OCI-LY1 (cell line): ENCODE data around the gene ELOVL1.

ENCODE experiments used
- H2AFZ ChIP-seq: fragments of 200-600 bp; sonication (generic), shearing (Covaris generic); 2 replicates; pipeline ENCODE4 v1.6.0; 2014; ENCODE audit warnings: antibody characterized with exemption, mild to moderate bottlenecking, low read length
- H3F3A ChIP-seq: fragments of 200-600 bp; sonication (generic), shearing (Covaris generic); 2 replicates; pipeline ENCODE4 v1.6.0; 2014; ENCODE audit warnings: mild to moderate bottlenecking, antibody characterized with exemption, low read length, moderate library complexity; ENCODE audit not compliant: insufficient read depth
- H3K27ac ChIP-seq: fragments of 200-600 bp; sonication (generic); 2 replicates; pipeline ENCODE4 v1.5.1; 2014; ENCODE audit warnings: low read length, mixed run types, mild to moderate bottlenecking, low read depth; ENCODE audit not compliant: poor library complexity, severe bottlenecking
- H3K27me3 ChIP-seq: fragments of 200-600 bp; sonication (generic); 2 replicates; pipeline ENCODE4 v1.6.0; 2014; ENCODE audit warnings: antibody characterized with exemption, mild to moderate bottlenecking, low read length, moderate library complexity; ENCODE audit not compliant: insufficient read depth
- H3K36me3 ChIP-seq: fragments of 200-600 bp; sonication (generic); 2 replicates; pipeline ENCODE4 v1.6.1; 2014; ENCODE audit warnings: mild to moderate bottlenecking, antibody characterized with exemption, low read length, moderate library complexity, mixed read lengths; ENCODE audit not compliant: insufficient read depth
- H3K4me1 ChIP-seq: fragments of 200-600 bp; sonication (generic); 2 replicates; pipeline ENCODE4 v1.5.1; 2014; ENCODE audit warnings: mild to moderate bottlenecking, low read length, moderate library complexity; ENCODE audit not compliant: insufficient read depth, severe bottlenecking
- H3K4me2 ChIP-seq: fragments of 200-600 bp; sonication (generic), shearing (Covaris generic); 2 replicates; pipeline ENCODE4 v1.6.1; 2014; ENCODE audit warnings: low read length
- H3K4me3 ChIP-seq: fragments of 200-600 bp; sonication (generic); 2 replicates; pipeline ENCODE4 v1.5.1; 2014; ENCODE audit warnings: low read length, low read depth, mild to moderate bottlenecking, mixed read lengths; ENCODE audit not compliant: poor library complexity, severe bottlenecking
- H3K79me2 ChIP-seq: fragments of 200-600 bp; shearing (Covaris generic); 2 replicates; pipeline ENCODE4 v1.6.1; 2016; ENCODE audit warnings: mixed run types, low read length, mixed read lengths; ENCODE audit not compliant: insufficient read depth
- H3K9ac ChIP-seq: fragments of 200-600 bp; sonication (generic), shearing (Covaris generic); 2 replicates; pipeline ENCODE4 v1.6.1; 2014; ENCODE audit warnings: mild to moderate bottlenecking, low read length, mixed read lengths
- H3K9me2 ChIP-seq: fragments of 200-600 bp; sonication (generic), shearing (Covaris generic); 2 replicates; pipeline ENCODE4 v1.6.1; 2014; ENCODE audit warnings: low read depth, mild to moderate bottlenecking, low read length, mixed read lengths
- H3K9me3 ChIP-seq: fragments of 200-600 bp; shearing (Covaris generic); 2 replicates; pipeline ENCODE4 v1.6.1; 2014; ENCODE audit warnings: low read length, mixed read lengths
- H4K20me1 ChIP-seq: fragments of 200-600 bp; sonication (generic), shearing (Covaris generic); 2 replicates; pipeline ENCODE4 v1.6.0; 2016; ENCODE audit warnings: mild to moderate bottlenecking, low read length; ENCODE audit not compliant: insufficient read depth
- EZH2 ChIP-seq: fragments of 200-600 bp; sonication (generic), shearing (Covaris generic); IDR thresholded peaks from 2 replicates; pipeline ENCODE4 v1.8.0; 2017; ENCODE audit warnings: borderline replicate concordance, mixed run types, mild to moderate bottlenecking, antibody characterized with exemption, low read length, moderate library complexity, mixed read lengths
- TF ChIP-seq, protein P1 (sequence below): fragments of 200-600 bp; sonication (generic), shearing (Covaris generic); IDR thresholded peaks from 2 replicates; pipeline ENCODE4 v1.5.1; 2017; ENCODE audit warnings: mild to moderate bottlenecking, antibody characterized with exemption, low read length, moderate library complexity, mixed read lengths

The ELOVL1 gene

DNA sequence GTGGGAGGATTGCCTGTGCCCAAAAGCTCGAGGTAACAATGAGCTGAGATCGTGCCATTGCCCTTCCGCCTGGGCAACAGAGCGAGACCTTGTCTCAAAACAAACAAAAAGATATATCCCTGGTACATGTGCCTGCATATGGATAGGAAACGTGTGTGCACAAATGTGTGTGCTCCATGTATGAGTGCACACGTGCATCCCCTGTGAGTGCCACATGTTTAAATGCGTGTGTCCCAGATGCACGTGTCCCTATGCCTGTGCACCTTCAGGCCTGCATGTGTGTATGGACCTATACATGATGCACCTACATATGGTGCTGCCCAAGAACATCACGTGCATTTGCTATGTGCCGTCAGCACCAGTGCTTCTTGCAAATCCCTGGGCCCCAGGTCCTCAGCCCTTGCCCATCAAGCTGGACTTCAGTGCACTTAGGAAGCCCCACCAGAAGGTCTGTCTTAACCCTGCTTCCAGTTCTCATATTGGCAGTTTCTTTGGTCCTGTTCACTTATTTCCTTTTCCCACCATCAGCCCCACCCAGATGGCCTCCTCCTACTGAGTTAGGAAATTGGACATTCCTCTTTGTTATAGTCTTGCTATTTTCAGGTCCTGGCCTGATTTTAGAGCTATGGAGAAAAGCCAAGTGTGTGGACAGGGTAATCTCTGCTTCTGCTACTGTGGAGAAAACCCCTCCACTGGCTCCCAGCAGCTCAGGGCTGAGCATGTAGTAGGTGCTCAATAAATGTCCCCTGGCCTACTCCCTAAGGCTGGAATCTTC is 51.7 kb downstream of the ELOVL1 start:
- no peaks in the 10 kb centered on the region for H3K27me3 ChIP-seq
- H3K36me3 ChIP-seq, result no peaks in the 10 kb centered on the region
- H3K27ac ChIP-seq, result no peak overlapping the region
- H3K9me2 ChIP-seq, result no peaks in the 10 kb centered on the region
- no peak overlapping the region for H3K4me3 ChIP-seq
- H4K20me1 ChIP-seq, result no peaks in the 10 kb centered on the region
- H3K9me3 ChIP-seq, result no peaks in the 10 kb centered on the region
- H3K4me2 ChIP-seq, result no peak overlapping the region
- H3K9ac ChIP-seq, result no peak overlapping the region
- TF ChIP-seq, protein P1, sequence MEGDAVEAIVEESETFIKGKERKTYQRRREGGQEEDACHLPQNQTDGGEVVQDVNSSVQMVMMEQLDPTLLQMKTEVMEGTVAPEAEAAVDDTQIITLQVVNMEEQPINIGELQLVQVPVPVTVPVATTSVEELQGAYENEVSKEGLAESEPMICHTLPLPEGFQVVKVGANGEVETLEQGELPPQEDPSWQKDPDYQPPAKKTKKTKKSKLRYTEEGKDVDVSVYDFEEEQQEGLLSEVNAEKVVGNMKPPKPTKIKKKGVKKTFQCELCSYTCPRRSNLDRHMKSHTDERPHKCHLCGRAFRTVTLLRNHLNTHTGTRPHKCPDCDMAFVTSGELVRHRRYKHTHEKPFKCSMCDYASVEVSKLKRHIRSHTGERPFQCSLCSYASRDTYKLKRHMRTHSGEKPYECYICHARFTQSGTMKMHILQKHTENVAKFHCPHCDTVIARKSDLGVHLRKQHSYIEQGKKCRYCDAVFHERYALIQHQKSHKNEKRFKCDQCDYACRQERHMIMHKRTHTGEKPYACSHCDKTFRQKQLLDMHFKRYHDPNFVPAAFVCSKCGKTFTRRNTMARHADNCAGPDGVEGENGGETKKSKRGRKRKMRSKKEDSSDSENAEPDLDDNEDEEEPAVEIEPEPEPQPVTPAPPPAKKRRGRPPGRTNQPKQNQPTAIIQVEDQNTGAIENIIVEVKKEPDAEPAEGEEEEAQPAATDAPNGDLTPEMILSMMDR, result no peak
- no peak for TF ChIP-seq EZH2
- no peaks in the 10 kb centered on the region for H3K79me2 ChIP-seq
- no peaks in the 10 kb centered on the region for H3K4me1 ChIP-seq
- H3F3A ChIP-seq, result no peaks in the 10 kb centered on the region
- no peak overlapping the region for H2AFZ ChIP-seq

DNA sequence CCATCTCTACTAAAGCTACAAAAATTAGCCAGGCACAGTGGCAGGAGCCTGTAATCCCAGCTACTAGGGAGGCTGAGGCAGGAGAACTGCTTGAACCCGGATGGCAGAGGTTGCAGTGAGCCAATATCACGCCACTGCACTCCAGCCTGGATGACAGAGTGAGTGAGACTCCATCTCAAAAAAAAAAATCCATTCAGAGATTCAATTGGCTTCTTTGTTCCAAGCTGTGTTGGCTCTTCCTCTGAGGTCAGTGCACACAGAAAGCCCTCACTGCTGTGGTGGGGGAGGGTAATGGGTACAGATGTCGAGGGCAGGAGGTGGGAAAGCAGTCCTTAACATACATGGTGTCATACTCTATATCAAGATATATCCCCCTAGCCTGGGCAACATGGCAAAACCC is 52.3 kb downstream of the ELOVL1 start:
- Histone ChIP-seq H3F3A (no peaks in the 10 kb centered on the region), H3K27me3 (no peaks in the 10 kb centered on the region), H3K9me2 (no peaks in the 10 kb centered on the region), H3K4me3 (no peak overlapping the region), H3K4me1 (no peaks in the 10 kb centered on the region), H3K9me3 (no peaks in the 10 kb centered on the region), H2AFZ (no peak overlapping the region), H4K20me1 (no peaks in the 10 kb centered on the region), H3K36me3 (no peaks in the 10 kb centered on the region), H3K4me2 (no peak overlapping the region), H3K79me2 (no peaks in the 10 kb centered on the region), H3K9ac (no peak overlapping the region), H3K27ac (no peak overlapping the region)
- TF ChIP-seq EZH2, result no peak
- TF ChIP-seq, protein P1, result no peak

DNA sequence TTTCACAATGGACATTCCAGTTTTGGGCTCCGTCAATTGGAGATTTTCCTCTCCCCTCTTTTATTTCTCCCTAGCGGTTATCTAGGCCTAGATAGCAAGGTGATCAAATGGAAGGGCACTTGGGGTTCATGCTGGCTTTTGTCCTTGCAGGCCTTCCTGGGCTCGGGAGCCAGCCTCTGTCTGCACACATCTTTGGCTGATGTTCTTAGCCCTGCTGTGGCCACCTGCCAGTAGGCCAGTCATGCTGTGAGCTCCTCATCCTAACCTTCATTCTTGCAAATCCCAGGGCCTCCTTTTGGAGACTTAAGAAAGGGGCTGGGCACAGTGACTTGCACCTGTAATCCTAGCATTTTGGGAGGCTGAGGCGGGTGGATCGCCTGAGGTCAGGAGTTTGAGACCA is 53.6 kb downstream of the ELOVL1 start:
- H3K4me3 ChIP-seq, result no peak overlapping the region
- H3K4me2 ChIP-seq, result no peak overlapping the region
- no peaks in the 10 kb centered on the region for H3K4me1 ChIP-seq
- no peak overlapping the region for H3K27ac ChIP-seq
- no peak overlapping the region for H2AFZ ChIP-seq
- H3K36me3 ChIP-seq, result no peaks in the 10 kb centered on the region
- H3K9me3 ChIP-seq, result no peaks in the 10 kb centered on the region
- no peaks in the 10 kb centered on the region for H3F3A ChIP-seq
- H3K9ac ChIP-seq, result no peak overlapping the region
- H3K9me2 ChIP-seq, result no peaks in the 10 kb centered on the region
- no peaks in the 10 kb centered on the region for H3K79me2 ChIP-seq
- TF ChIP-seq, protein P1, result no peak
- TF ChIP-seq EZH2, result no peak
- H3K27me3 ChIP-seq, result no peaks in the 10 kb centered on the region
- H4K20me1 ChIP-seq, result no peaks in the 10 kb centered on the region
